GM13977 (cell line): ENCODE results near the gene STUM.

ENCODE experiments used
- DNase-seq: peaks from one replicate; pipeline ENCODE4 v3.0.0; 2012; ENCODE audit warnings: low spot score
- CTCF ChIP-seq: IDR thresholded peaks from 2 replicates; pipeline ENCODE4 v1.5.1; 2012; ENCODE audit warnings: mild to moderate bottlenecking, control low read depth; ENCODE audit not compliant: insufficient read depth; ENCODE audit errors: extremely low read depth, missing control alignments
- in situ Hi-C: fragments of 300-500 bp; cut with MboI; formaldehyde crosslinking; loops from one replicate; pipeline ENCODE4 v1.12.0; 2022; ENCODE audit warnings: low sequenced_read_pairs, low pct_unique_long_range_greater_than_20kb, mixed read lengths, inconsistent platforms; ENCODE audit not compliant: unreplicated experiment

Gene STUM

GRCh38 chr1:226518375-226518774, 30.2 kb upstream of the STUM start:
- in situ Hi-C loops, result no loop called here
- no peak for TF ChIP-seq CTCF
- DNase-seq, result no peak

GRCh38 chr1:226519135-226519534, 29.4 kb upstream of the STUM start:
- in situ Hi-C loops, result no loop called here
- TF ChIP-seq CTCF, result no peak
- DNase-seq, result no peak

GRCh38 chr1:226519716-226520598, 28.6 kb upstream of the STUM start:
- no peak for TF ChIP-seq CTCF
- no peak for DNase-seq
- in situ Hi-C loops, result no loop called here

- TF ChIP-seq CTCF, result no peak
- in situ Hi-C loops, result no loop called here
- no peak for DNase-seq
These were observed 27.8 kb upstream of the STUM start for GRCh38 chr1:226520640-226521355.

- DNase-seq, result no peak
These were observed 24.7 kb upstream of the STUM start for GRCh38 chr1:226523646-226524406.

More at GRCh38 chr1:226523646-226524406, 24.7 kb upstream of the STUM start:
- no peak for TF ChIP-seq CTCF
- in situ Hi-C loops, result no loop called here
